ENCODE results near the gene SH3TC2. TPM values are rescaled to one million over a fixed set of nuclear protein-coding genes. Genes with fewer than 3 reads are reported as not detected.

Gene SH3TC2
- total and polyA plus RNA-seq, 2 of the 4 experiments (the other 2 are of a cell fraction): 3.4 to 7.9 TPM

DNA sequence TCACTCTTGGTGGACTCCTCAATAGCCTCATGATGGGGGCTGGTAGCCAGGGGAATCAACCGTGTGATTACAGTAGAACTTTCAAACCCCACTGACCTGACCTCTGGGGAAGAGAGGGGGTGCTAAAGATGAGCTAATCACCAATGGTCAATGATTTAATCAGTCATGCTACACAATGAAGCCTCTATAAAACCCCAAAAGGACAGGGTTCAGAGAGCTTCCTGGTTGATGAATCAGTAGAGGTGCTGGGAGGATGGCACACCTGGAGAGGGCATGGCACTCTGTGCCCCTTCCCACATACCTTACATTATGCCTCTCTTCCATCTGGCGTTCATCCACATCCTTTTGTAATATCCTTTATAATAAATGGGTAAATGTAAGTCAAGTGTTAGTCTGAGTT is 8.9 kb upstream of the SH3TC2 start:
- no CpG with 5 or more reads among the region's 2 CpGs for WGBS, 2 experiments (ENCODE audit: extremely low coverage in 2 of 2, insufficient read length in 1 of 2)
- H2BK20ac ChIP-seq (ENCODE audit: low read depth, low read length): no peak overlapping the region
- dilution Hi-C loops (cut with HindIII; ENCODE audit: low sequenced_read_pairs, unreplicated experiment): no loop called here
- H4K20me1 ChIP-seq (ENCODE audit: insufficient read depth, low read length): no peaks in the 10 kb centered on the region
- H3K14ac ChIP-seq (replicated peaks; ENCODE audit: low read depth, low read length): no peak overlapping the region
- no peak overlapping the region for H3K56ac ChIP-seq (ENCODE audit: extremely low read depth, insufficient read depth, low read length)
- H3K23ac ChIP-seq (ENCODE audit: low read depth, low read length): no peak overlapping the region
- no TSS peak for BruUV-seq (replicated peaks)
- H3K4me1 ChIP-seq (ENCODE audit: control insufficient read depth, insufficient read depth, low read length): 0 out of 2 replicates have a peak, but pooled peaks cover 2% of the 10 kb centered on the region
- no peaks in the 10 kb centered on the region for H3K9me3 ChIP-seq (ENCODE audit: control insufficient read depth, insufficient read depth, low read length)
- no peak overlapping the region for H3K4me3 ChIP-seq (ENCODE audit: insufficient read depth, low read depth, low read length)
- TF ChIP-seq CHD1 (IDR thresholded peaks at IDR 0.05; ENCODE audit: low read depth, low read length) (no peak), MXI1 (IDR thresholded peaks at IDR 0.05; ENCODE audit: borderline replicate concordance, low read depth, low read length) (no peak), NFE2L2 (IDR thresholded peaks at IDR 0.05; ENCODE audit: low read depth, low read length) (no peak), RCOR1 (IDR thresholded peaks at IDR 0.05; ENCODE audit: insufficient replicate concordance, low read length) (no peak), RAD21 (IDR thresholded peaks at IDR 0.05; ENCODE audit: low read length) (no peak), POLR2A (IDR thresholded peaks at IDR 0.05; ENCODE audit: low read depth, low read length) (no peak), SMC3 (IDR thresholded peaks at IDR 0.05; ENCODE audit: low read depth, low read length) (no peak), MAFK (IDR thresholded peaks at IDR 0.05; ENCODE audit: low read depth, low read length) (no peak), CEBPB (IDR thresholded peaks at IDR 0.05; ENCODE audit: low read depth, low read length) (no peak), MAZ (IDR thresholded peaks at IDR 0.05; ENCODE audit: borderline replicate concordance, low read depth, low read length) (no peak), BHLHE40 (IDR thresholded peaks at IDR 0.05; ENCODE audit: low read depth, low read length) (no peak)
- POLR2A ChIA-PET (ENCODE audit: unreplicated experiment): no interaction called here
- H2AK9ac ChIP-seq (replicated peaks; ENCODE audit: low read depth, low read length, poor library complexity): no peak overlapping the region
- no peak overlapping the region for H3K4me2 ChIP-seq (ENCODE audit: low read depth, low read length)
- no peak overlapping the region for H2AFZ ChIP-seq (replicated peaks; ENCODE audit: low read length, poor library complexity)
- no peak overlapping the region for H4K5ac ChIP-seq (ENCODE audit: low read depth, low read length)
- no peak overlapping the region for H3K27ac ChIP-seq (ENCODE audit: insufficient read depth, low read length)
- no peak for ATAC-seq (ENCODE audit: low read depth)
- CTCF ChIA-PET: interaction anchor here (0.7 to 1.4 kb wide), 2 partner anchors 13 to 525 kb away, joined by 3 read pairs; no protein-coding TSS in a partner anchor
- H3K4ac ChIP-seq (ENCODE audit: low read depth, low read length): no peak overlapping the region
- H3K36me3 ChIP-seq (ENCODE audit: control insufficient read depth, insufficient read depth, low read length): no peaks in the 10 kb centered on the region
- H4K91ac ChIP-seq (ENCODE audit: insufficient read depth, low read depth, low read length): no peak overlapping the region
- DNase-seq: no peak
- no peak overlapping the region for H4K8ac ChIP-seq (ENCODE audit: low read depth in 2 of 2, low read length in 2 of 2)
- no peak overlapping the region for H2BK5ac ChIP-seq (ENCODE audit: low read depth, low read length, poor library complexity, severe bottlenecking)
- H3K27me3 ChIP-seq (ENCODE audit: control insufficient read depth, insufficient read depth, low read length): no peaks in the 10 kb centered on the region
- H3K18ac ChIP-seq (ENCODE audit: low read depth, low read length): no peak overlapping the region
- in situ Hi-C loops (cut with MboI; ENCODE audit: low sequenced_read_pairs): no loop called here
- intact Hi-C loops (cut with micrococcal nuclease): no loop called here
- H3K9ac ChIP-seq (ENCODE audit: low read depth, low read length): no peak overlapping the region
- no peak overlapping the region for H2BK15ac ChIP-seq (ENCODE audit: low read depth, low read length)
- H2BK120ac ChIP-seq (ENCODE audit: low read depth, low read length): no peak overlapping the region
- H2AK5ac ChIP-seq (ENCODE audit: low read depth, low read length): no peak overlapping the region
- H3K79me1 ChIP-seq (ENCODE audit: low read depth in 1 of 2, low read length in 2 of 2): no peaks in the 10 kb centered on the region
- H3K9me1 ChIP-seq (ENCODE audit: insufficient read depth, low read length): no peaks in the 10 kb centered on the region

All from IMR-90 (cell line).